ENCODE measurements around the gene PLD4. TPM values are rescaled to one million over a fixed set of nuclear protein-coding genes. Genes with fewer than 3 reads are reported as not detected.

The PLD4 gene
- total RNA-seq, 1 experiment from 2014 or later, result 0.15 TPM

- no TSS peak for BruUV-seq (replicated peaks)
- H3K27me3 ChIP-seq (ENCODE audit: control insufficient read depth, insufficient read depth, low read length), result no peaks in the 10 kb centered on the region
- intact Hi-C loops (cut with micrococcal nuclease; ENCODE audit: unreplicated experiment) (no loop called here), in situ Hi-C loops (cut with HindIII; ENCODE audit: low pct_unique_long_range_greater_than_20kb, low sequenced_read_pairs) (no loop called here)
- ATAC-seq (no peak), DNase-seq (ENCODE audit: low read depth, low spot score) (no peak)
- POLR2A ChIA-PET, result no interaction called here
- no peak overlapping the region for H3K27ac ChIP-seq (ENCODE audit: low read length)
- no peaks in the 10 kb centered on the region for H3K36me3 ChIP-seq (ENCODE audit: control insufficient read depth, insufficient read depth, low read length)
- TF ChIP-seq POLR2AphosphoS5 (IDR thresholded peaks at IDR 0.05; ENCODE audit: low read depth, low read length), result no peak
- no peak for TF ChIP-seq REST (IDR thresholded peaks at IDR 0.05; ENCODE audit: insufficient read depth in 1 of 2, low read depth in 2 of 2, low read length in 1 of 2)
- no peak for TF ChIP-seq TCF7L2 (IDR thresholded peaks at IDR 0.05; ENCODE audit: low read depth, low read length)
- no peaks in the 10 kb centered on the region for H3K9me3 ChIP-seq (ENCODE audit: control insufficient read depth, insufficient read depth, low read depth, low read length)
- H3K4me1 ChIP-seq (ENCODE audit: control insufficient read depth, insufficient read depth, low read length), result no peaks in the 10 kb centered on the region; the same call in 1 of the 2 replicates
- no peak overlapping the region for H3K4me3 ChIP-seq (ENCODE audit: low read depth in 2 of 2, low read length in 2 of 2)
- CTCF ChIA-PET, result no interaction called here
These were observed 48.9 kb upstream of the PLD4 start for GRCh38 chr14:104875811-104876210.

DNA sequence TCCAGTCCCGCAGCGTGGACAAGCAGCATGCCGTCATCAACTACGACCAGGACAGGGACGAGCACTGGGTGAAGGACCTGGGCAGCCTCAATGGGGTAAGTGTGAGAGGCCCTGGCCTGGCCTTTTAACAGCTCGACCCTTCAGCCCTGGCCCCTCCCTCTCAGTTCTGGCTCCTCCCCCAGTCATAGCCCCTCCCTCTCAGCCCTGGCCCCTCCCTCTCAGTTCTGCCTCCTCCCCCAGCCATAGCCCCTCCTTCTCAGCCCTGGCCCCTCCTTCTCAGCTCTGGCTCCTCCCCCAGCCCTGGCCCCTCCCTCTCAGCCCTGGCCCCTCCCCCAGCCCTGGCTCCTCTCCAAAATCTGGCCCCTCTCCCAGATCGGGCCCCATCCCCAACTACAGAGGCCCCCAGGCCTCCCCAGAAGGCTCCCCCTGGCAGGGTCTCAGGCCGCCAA is 48.4 kb upstream of the PLD4 start:
- no TSS peak for BruUV-seq (replicated peaks)
- H3K4me1 ChIP-seq (ENCODE audit: control insufficient read depth, insufficient read depth, low read length), result no peaks in the 10 kb centered on the region; the same call in 1 of the 2 replicates
- no peak for DNase-seq (ENCODE audit: low read depth, low spot score)

More for the DNA sequence above, 48.4 kb upstream of the PLD4 start:
- no peak overlapping the region for H3K27ac ChIP-seq (ENCODE audit: low read length)
- no peak overlapping the region for H3K4me3 ChIP-seq (ENCODE audit: low read depth in 2 of 2, low read length in 2 of 2)
- ChIA-PET POLR2A (interaction anchor here (0.7 kb wide), 1 partner anchor 11 kb away, joined by 4 read pairs; no protein-coding TSS in a partner anchor), CTCF (interaction anchor here (0.6 to 1.1 kb wide), 2 partner anchors 20 to 50 kb away, joined by 3 to 5 read pairs; no protein-coding TSS in a partner anchor)
- no peaks in the 10 kb centered on the region for H3K9me3 ChIP-seq (ENCODE audit: control insufficient read depth, insufficient read depth, low read depth, low read length)
- no peaks in the 10 kb centered on the region for H3K36me3 ChIP-seq (ENCODE audit: control insufficient read depth, insufficient read depth, low read length)
- in situ Hi-C loops (cut with HindIII; ENCODE audit: low pct_unique_long_range_greater_than_20kb, low sequenced_read_pairs), result no loop called here
- ATAC-seq, result peak; percentile 49
- H3K27me3 ChIP-seq (ENCODE audit: control insufficient read depth, insufficient read depth, low read length), result no peaks in the 10 kb centered on the region
- intact Hi-C loops (cut with micrococcal nuclease; ENCODE audit: unreplicated experiment), result no loop called here
- TF ChIP-seq CTCF (IDR thresholded peaks at IDR 0.05), result no peak
- no peak for TF ChIP-seq POLR2AphosphoS5 (IDR thresholded peaks at IDR 0.05; ENCODE audit: low read depth, low read length)
- no peak for TF ChIP-seq SIN3A (IDR thresholded peaks at IDR 0.05; ENCODE audit: borderline replicate concordance, insufficient read depth, low read depth, low read length)
- no peak for TF ChIP-seq REST (IDR thresholded peaks at IDR 0.05; ENCODE audit: insufficient read depth in 1 of 2, low read depth in 2 of 2, low read length in 1 of 2)
